NB4 (cell line): ENCODE measurements around the gene NAALADL2.
A peak's percentile ranks its signal among the peaks of the same experiment; 100 is the strongest.

Experiments used
- DNase-seq: peaks from one replicate; pipeline ENCODE4 v3.0.0; 2010; ENCODE audit warnings: low read depth
- H3K4me3 ChIP-seq: one replicate; pipeline ENCODE4 v1.5.1; 2011; ENCODE audit warnings: mild to moderate bottlenecking, low read depth, low read length, moderate library complexity
- CTCF ChIP-seq: IDR thresholded peaks from one replicate; pipeline ENCODE4 v1.5.1; 2012; ENCODE audit warnings: low read depth, low read length
- MAX ChIP-seq: IDR thresholded peaks from 2 replicates; pipeline ENCODE4 v1.6.1; 2011; ENCODE audit warnings: low read depth, low read length
- MYC ChIP-seq: IDR thresholded peaks from 2 replicates; pipeline ENCODE4 v1.6.1; 2011; ENCODE audit warnings: low read depth, low read length
- POLR2A ChIP-seq: IDR thresholded peaks from 2 replicates; pipeline ENCODE4 v1.6.1; 2011; ENCODE audit warnings: mild to moderate bottlenecking; ENCODE audit not compliant: insufficient read length; ENCODE audit errors: extremely low read depth

The NAALADL2 gene

GRCh38 chr3:174822320-174822719, 36.8 kb upstream of the NAALADL2 start:
- no peak for TF ChIP-seq MAX
- no peak for TF ChIP-seq POLR2A
- TF ChIP-seq MYC, result no peak
- no peak for TF ChIP-seq CTCF
- no peak for DNase-seq
- H3K4me3 ChIP-seq, result no peak overlapping the region

GRCh38 chr3:174826069-174826468, 33.1 kb upstream of the NAALADL2 start:
- DNase-seq, result no peak
- no peak overlapping the region for H3K4me3 ChIP-seq
- TF ChIP-seq CTCF (no peak), MYC (no peak), POLR2A (no peak), MAX (no peak)

DNA sequence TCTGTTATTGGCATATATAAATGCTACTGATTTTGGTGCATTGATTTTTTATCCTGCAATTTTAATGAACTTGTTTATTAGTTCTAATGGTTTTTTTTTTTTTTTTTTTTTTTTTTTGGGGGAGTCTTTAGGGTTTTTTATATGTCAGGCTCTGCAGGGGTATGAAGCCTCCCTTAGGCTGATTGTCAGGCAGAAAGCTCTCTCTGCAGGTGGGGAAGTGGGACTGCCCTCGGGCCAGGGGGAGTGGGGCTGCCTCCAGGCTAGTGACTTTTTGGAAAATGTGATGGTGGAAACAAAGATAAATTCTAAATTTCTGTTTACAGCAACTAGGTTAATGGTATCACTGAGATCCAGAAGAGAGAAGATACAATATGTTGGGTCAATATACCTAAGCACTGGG, 14.4 kb upstream of the NAALADL2 start:
- no peak for DNase-seq
- no peak overlapping the region for H3K4me3 ChIP-seq
- TF ChIP-seq MAX (no peak), POLR2A (no peak), CTCF (no peak), MYC (no peak)

- no peak for TF ChIP-seq MAX
- no peak for TF ChIP-seq CTCF
- TF ChIP-seq POLR2A, result no peak
- no peak for TF ChIP-seq MYC
- peak; percentile 6 for DNase-seq
- no peak overlapping the region for H3K4me3 ChIP-seq
These were observed 13.1 kb upstream of the NAALADL2 start for GRCh38 chr3:174846055-174846454.

DNA sequence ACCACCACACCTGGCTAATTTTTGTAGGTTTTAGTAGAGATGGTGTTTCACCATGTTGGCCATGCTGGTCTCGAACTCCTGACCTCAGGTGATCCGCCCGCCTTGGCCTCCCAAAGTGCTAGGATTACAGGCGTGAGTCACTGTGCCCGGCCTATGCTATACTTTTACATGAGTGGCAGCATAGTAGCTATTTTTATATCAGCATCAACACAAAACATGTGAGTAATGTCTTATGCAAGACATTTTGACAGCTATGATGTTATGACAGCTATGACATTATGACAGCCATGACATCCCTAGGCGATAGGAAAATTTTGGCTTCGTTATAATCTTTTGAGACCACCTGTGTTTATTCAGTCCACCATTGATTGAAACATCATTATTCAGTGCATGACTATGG, 4.1 kb upstream of the NAALADL2 start:
- TF ChIP-seq CTCF, result no peak
- no peak for TF ChIP-seq MAX
- no peak for TF ChIP-seq MYC
- TF ChIP-seq POLR2A, result no peak
- DNase-seq, result no peak
- no peak overlapping the region for H3K4me3 ChIP-seq

- no peak for DNase-seq
- TF ChIP-seq MYC (no peak), CTCF (no peak), POLR2A (no peak), MAX (no peak)
- no peak overlapping the region for H3K4me3 ChIP-seq
These were observed 1.8 kb upstream of the NAALADL2 start for GRCh38 chr3:174857301-174857700.
